Cerebellar cortex (tissue), 1 donor: ENCODE data around the gene FN3K.

ENCODE experiments used
- DNase-seq: peaks from one replicate; pipeline ENCODE4 v3.0.0-alpha.2; 2015; ENCODE audit warnings: low spot score

FN3K gene

GRCh38 chr17:82795615-82796014 is 60.2 kb downstream of the FN3K start:
- no peak for DNase-seq

- no peak for DNase-seq
Observed at GRCh38 chr17:82797061-82797460, 61.6 kb downstream of the FN3K start.

GRCh38 chr17:82798752-82799151 is 63.3 kb downstream of the FN3K start:
- no peak for DNase-seq

- no peak for DNase-seq
Observed at GRCh38 chr17:82799591-82799990, 64.2 kb downstream of the FN3K start.
